ENCODE data around the gene GLRA1.

GLRA1 gene

DNA sequence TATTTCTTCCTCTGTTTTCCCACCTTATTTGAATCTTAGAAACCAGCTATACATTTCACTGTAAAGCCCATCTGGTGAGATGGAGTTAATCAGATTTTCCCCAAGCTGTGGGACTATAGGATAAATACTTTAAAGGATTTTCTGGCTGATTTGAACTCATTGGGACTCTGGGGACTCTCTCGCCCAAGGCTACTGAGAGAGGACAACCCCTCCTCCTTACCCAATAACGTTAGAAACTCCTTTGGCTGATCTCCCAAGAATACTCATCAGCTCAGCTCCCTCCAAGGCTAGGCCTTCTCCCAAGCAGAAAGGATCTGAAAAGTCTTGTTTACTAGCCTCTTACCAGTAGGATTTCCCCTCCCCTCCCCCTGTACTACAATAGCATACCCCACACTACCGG is 1.5 kb upstream of the GLRA1 start:
- Histone ChIP-seq H3F3A (ENCODE audit: insufficient read depth, low read length) (no peaks in the 10 kb centered on the region), H3K27me3 (ENCODE audit: insufficient read depth, low read length) (no peaks in the 10 kb centered on the region), H3K4me3 (ENCODE audit: low read depth, low read length, poor library complexity, severe bottlenecking) (no peak overlapping the region), H3K36me3 (ENCODE audit: insufficient read depth, low read length) (no peaks in the 10 kb centered on the region), H3K9me2 (ENCODE audit: low read depth, low read length) (no peaks in the 10 kb centered on the region), H3K27ac (ENCODE audit: low read depth, low read length, poor library complexity, severe bottlenecking) (no peak overlapping the region), H3K9ac (ENCODE audit: low read length) (no peak overlapping the region), H3K4me1 (ENCODE audit: insufficient read depth, low read length, severe bottlenecking) (no peaks in the 10 kb centered on the region), H4K20me1 (ENCODE audit: insufficient read depth, low read length) (no peaks in the 10 kb centered on the region), H2AFZ (ENCODE audit: low read length) (no peak overlapping the region), H3K4me2 (ENCODE audit: low read length) (no peak overlapping the region), H3K9me3 (ENCODE audit: low read length) (no peaks in the 10 kb centered on the region), H3K79me2 (ENCODE audit: insufficient read depth, low read length) (no peaks in the 10 kb centered on the region)
- TF ChIP-seq, protein P1, sequence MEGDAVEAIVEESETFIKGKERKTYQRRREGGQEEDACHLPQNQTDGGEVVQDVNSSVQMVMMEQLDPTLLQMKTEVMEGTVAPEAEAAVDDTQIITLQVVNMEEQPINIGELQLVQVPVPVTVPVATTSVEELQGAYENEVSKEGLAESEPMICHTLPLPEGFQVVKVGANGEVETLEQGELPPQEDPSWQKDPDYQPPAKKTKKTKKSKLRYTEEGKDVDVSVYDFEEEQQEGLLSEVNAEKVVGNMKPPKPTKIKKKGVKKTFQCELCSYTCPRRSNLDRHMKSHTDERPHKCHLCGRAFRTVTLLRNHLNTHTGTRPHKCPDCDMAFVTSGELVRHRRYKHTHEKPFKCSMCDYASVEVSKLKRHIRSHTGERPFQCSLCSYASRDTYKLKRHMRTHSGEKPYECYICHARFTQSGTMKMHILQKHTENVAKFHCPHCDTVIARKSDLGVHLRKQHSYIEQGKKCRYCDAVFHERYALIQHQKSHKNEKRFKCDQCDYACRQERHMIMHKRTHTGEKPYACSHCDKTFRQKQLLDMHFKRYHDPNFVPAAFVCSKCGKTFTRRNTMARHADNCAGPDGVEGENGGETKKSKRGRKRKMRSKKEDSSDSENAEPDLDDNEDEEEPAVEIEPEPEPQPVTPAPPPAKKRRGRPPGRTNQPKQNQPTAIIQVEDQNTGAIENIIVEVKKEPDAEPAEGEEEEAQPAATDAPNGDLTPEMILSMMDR (IDR thresholded peaks at IDR 0.05; ENCODE audit: low read length) = no peak
- no peak for TF ChIP-seq EZH2 (IDR thresholded peaks at IDR 0.05; ENCODE audit: borderline replicate concordance, low read length)

DNA sequence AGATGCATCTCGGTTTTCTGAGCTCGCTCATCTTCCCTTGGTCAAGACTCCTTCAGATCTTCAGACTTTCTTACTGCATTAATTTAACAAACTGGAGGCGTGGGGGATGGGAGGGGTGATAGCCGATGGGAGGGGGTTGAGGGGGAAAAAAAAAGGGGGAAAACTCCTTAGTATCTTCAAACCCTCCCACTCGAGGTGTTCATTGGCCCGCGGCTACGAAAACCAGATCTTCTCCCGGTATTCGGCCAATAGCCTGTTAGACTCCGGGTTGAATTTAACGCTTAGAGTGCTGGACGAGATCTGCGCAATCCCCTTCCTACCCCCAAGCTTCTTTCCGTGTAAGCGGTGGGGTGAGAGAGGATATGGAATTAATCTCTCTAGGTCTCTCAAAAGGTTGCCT is 689 bp upstream of the GLRA1 start:
- H3F3A ChIP-seq (ENCODE audit: insufficient read depth, low read length) = no peaks in the 10 kb centered on the region
- TF ChIP-seq EZH2 (IDR thresholded peaks at IDR 0.05; ENCODE audit: borderline replicate concordance, low read length) = no peak
- TF ChIP-seq, protein P1 (IDR thresholded peaks at IDR 0.05; ENCODE audit: low read length) = no peak
- H3K27me3 ChIP-seq (ENCODE audit: insufficient read depth, low read length) = no peaks in the 10 kb centered on the region
- H3K9me3 ChIP-seq (ENCODE audit: low read length) = no peaks in the 10 kb centered on the region
- no peak overlapping the region for H3K4me2 ChIP-seq (ENCODE audit: low read length)
- no peak overlapping the region for H2AFZ ChIP-seq (ENCODE audit: low read length)
- no peaks in the 10 kb centered on the region for H3K36me3 ChIP-seq (ENCODE audit: insufficient read depth, low read length)
- no peak overlapping the region for H3K4me3 ChIP-seq (ENCODE audit: low read depth, low read length, poor library complexity, severe bottlenecking)
- no peaks in the 10 kb centered on the region for H3K79me2 ChIP-seq (ENCODE audit: insufficient read depth, low read length)
- H3K9ac ChIP-seq (ENCODE audit: low read length) = no peak overlapping the region
- no peaks in the 10 kb centered on the region for H4K20me1 ChIP-seq (ENCODE audit: insufficient read depth, low read length)
- no peaks in the 10 kb centered on the region for H3K9me2 ChIP-seq (ENCODE audit: low read depth, low read length)
- no peak overlapping the region for H3K27ac ChIP-seq (ENCODE audit: low read depth, low read length, poor library complexity, severe bottlenecking)
- no peaks in the 10 kb centered on the region for H3K4me1 ChIP-seq (ENCODE audit: insufficient read depth, low read length, severe bottlenecking)

GRCh38 chr5:151923866-151924476 is 680 bp downstream of the GLRA1 start:
- no peak overlapping the region for H2AFZ ChIP-seq (ENCODE audit: low read length)
- no peak overlapping the region for H3K9ac ChIP-seq (ENCODE audit: low read length)
- H3F3A ChIP-seq (ENCODE audit: insufficient read depth, low read length) = no peaks in the 10 kb centered on the region
- H3K4me1 ChIP-seq (ENCODE audit: insufficient read depth, low read length, severe bottlenecking) = no peaks in the 10 kb centered on the region
- no peaks in the 10 kb centered on the region for H3K9me2 ChIP-seq (ENCODE audit: low read depth, low read length)
- no peak overlapping the region for H3K4me3 ChIP-seq (ENCODE audit: low read depth, low read length, poor library complexity, severe bottlenecking)
- no peaks in the 10 kb centered on the region for H3K9me3 ChIP-seq (ENCODE audit: low read length)
- H3K36me3 ChIP-seq (ENCODE audit: insufficient read depth, low read length) = no peaks in the 10 kb centered on the region
- no peaks in the 10 kb centered on the region for H3K27me3 ChIP-seq (ENCODE audit: insufficient read depth, low read length)
- H4K20me1 ChIP-seq (ENCODE audit: insufficient read depth, low read length) = no peaks in the 10 kb centered on the region
- H3K4me2 ChIP-seq (ENCODE audit: low read length) = no peak overlapping the region
- no peaks in the 10 kb centered on the region for H3K79me2 ChIP-seq (ENCODE audit: insufficient read depth, low read length)
- TF ChIP-seq, protein P1 (IDR thresholded peaks at IDR 0.05; ENCODE audit: low read length) = no peak
- TF ChIP-seq EZH2 (IDR thresholded peaks at IDR 0.05; ENCODE audit: borderline replicate concordance, low read length) = no peak
- H3K27ac ChIP-seq (ENCODE audit: low read depth, low read length, poor library complexity, severe bottlenecking) = no peak overlapping the region
